ENCODE results near the gene ACTRT1. TPM values are rescaled to one million over a fixed set of nuclear protein-coding genes. Genes with fewer than 3 reads are reported as not detected.

ACTRT1 gene
- total RNA-seq, result not detected in 2 replicates

DNA sequence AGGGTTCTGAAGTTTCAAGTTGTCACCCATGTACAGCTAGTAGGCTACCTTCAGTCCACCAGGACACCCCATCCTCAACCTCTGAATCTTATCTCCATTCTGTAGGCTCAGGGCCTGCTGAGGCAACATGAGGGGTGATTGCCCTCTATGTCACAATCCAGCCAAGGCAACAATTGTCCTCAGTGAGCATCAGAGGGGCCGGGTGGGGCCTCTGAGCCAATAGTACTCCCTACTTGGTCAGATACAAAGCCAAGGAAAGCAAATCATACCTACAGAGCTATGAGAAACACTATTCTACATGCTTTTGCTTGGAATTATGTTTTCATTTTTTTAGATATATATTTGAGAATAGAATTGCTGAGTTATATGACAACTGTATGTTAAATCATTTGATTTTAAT, at the start of gene ACTRT1:
TSS of gene ACTRT1 (minus strand) at position 101 of the 400 bp plus-strand sequence. CDS start 197 bp downstream, outside the sequence.

Data from regular cardiac myocyte (primary cell).